HepG2 (cell line): ENCODE results near the gene RAD9A. TPM values are rescaled to one million over a fixed set of nuclear protein-coding genes. Genes with fewer than 3 reads are reported as not detected.

Experiments
- CBFB ChIP-seq: sonication (generic); formaldehyde crosslinking; IDR thresholded peaks from 2 replicates; pipeline ENCODE4 v1.4.0; 2020; ENCODE audit warnings: missing genetic modification reagents
- HNRNPL ChIP-seq: fragments of 200-400 bp; formaldehyde crosslinking; IDR thresholded peaks from 2 replicates; pipeline ENCODE4 v1.6.1; 2017; ENCODE audit warnings: mild to moderate bottlenecking, low read depth, low read length
- HOXA7 ChIP-seq: sonication (generic); formaldehyde crosslinking; IDR thresholded peaks from 2 replicates; pipeline ENCODE4 v1.8.1; 2022; ENCODE audit warnings: mild to moderate bottlenecking, missing genetic modification reagents, moderate library complexity
- KAT8 ChIP-seq: IDR thresholded peaks from 2 replicates; pipeline ENCODE4 v1.6.1; 2016; ENCODE audit warnings: missing genetic modification reagents, missing compliant biosample characterization
- KDM2A ChIP-seq: sonication (generic); formaldehyde crosslinking; IDR thresholded peaks from 2 replicates; pipeline ENCODE4 v1.4.0; 2020; ENCODE audit warnings: low read depth, missing genetic modification reagents, borderline replicate concordance
- NFYC ChIP-seq: IDR thresholded peaks from 2 replicates; pipeline ENCODE4 v1.6.1; 2016; ENCODE audit warnings: missing genetic modification reagents, missing compliant biosample characterization
- SNRNP70 ChIP-seq: fragments of 200-400 bp; formaldehyde crosslinking; IDR thresholded peaks from 2 replicates; pipeline ENCODE4 v1.6.1; 2017; ENCODE audit warnings: mild to moderate bottlenecking, low read depth, low read length, moderate library complexity
- ZBTB21 ChIP-seq: sonication (generic); formaldehyde crosslinking; IDR thresholded peaks from 2 replicates; pipeline ENCODE4 v1.4.0; 2020; ENCODE audit warnings: missing genetic modification reagents
- ZKSCAN1 ChIP-seq: fragments of 150-350 bp; IDR thresholded peaks from 2 replicates; pipeline ENCODE4 v1.6.1; 2014; ENCODE audit warnings: low read length
- ZNF121 ChIP-seq: sonication (generic); formaldehyde crosslinking; IDR thresholded peaks from 2 replicates; pipeline ENCODE4 v1.5.0; 2020; ENCODE audit warnings: mild to moderate bottlenecking, missing genetic modification reagents
- ZNF30 ChIP-seq: sonication (generic); formaldehyde crosslinking; IDR thresholded peaks from 2 replicates; pipeline ENCODE4 v1.5.0; 2020; ENCODE audit warnings: mild to moderate bottlenecking, missing genetic modification reagents
- ZNF329 ChIP-seq: sonication (generic); formaldehyde crosslinking; IDR thresholded peaks from 2 replicates; pipeline ENCODE4 v1.9.0; 2021; ENCODE audit warnings: low read depth, mild to moderate bottlenecking, missing genetic modification reagents
- ZNF446 ChIP-seq: sonication (generic); formaldehyde crosslinking; IDR thresholded peaks from 2 replicates; pipeline ENCODE4 v1.5.0; 2020; ENCODE audit warnings: mild to moderate bottlenecking, missing genetic modification reagents
- ZNF451 ChIP-seq: sonication (generic); formaldehyde crosslinking; IDR thresholded peaks from 2 replicates; pipeline ENCODE4 v1.5.0; 2020; ENCODE audit warnings: mild to moderate bottlenecking, missing genetic modification reagents
- ZNF468 ChIP-seq: sonication (generic); formaldehyde crosslinking; IDR thresholded peaks from 2 replicates; pipeline ENCODE4 v1.8.0; 2022; ENCODE audit warnings: mild to moderate bottlenecking, moderate library complexity, missing genetic modification reagents
- ZSCAN21 ChIP-seq: sonication (generic); formaldehyde crosslinking; IDR thresholded peaks from 2 replicates; pipeline ENCODE4 v1.8.0; 2022; ENCODE audit warnings: mild to moderate bottlenecking, missing genetic modification reagents, moderate library complexity, borderline replicate concordance
- polyA plus RNA-seq, 8 experiments: library from polyadenylated mRNA; depleted of rRNA in 3 of 8; stranded (reverse) in 7 of 8; unstranded in 1 of 8; fragments of >200 nt; fragmentation: Illumina TruSeq in 4 of 8; extraction: Trizol in 4 of 8; gene quantifications; 2 replicates each; pipeline versions ENCODE4 v1.2.1 to v1.2.3, GENCODE V29; 2011 to 2016; ENCODE audit warnings: low read depth in 4 of 8, missing spikeins in 1 of 8, mixed read lengths in 1 of 8; ENCODE audit not compliant: insufficient read depth in 1 of 8
- total RNA-seq, 5 experiments: library from RNA; depleted of rRNA; stranded (reverse); fragments of >200 nt; fragmentation: Illumina TruSeq; extraction: Trizol; gene quantifications; 2 replicates each; pipeline ENCODE4 v1.2.3, GENCODE V29; 2016; ENCODE audit warnings: low read depth in 1 of 5
- TF ChIP-seq, protein P1 (sequence below): sonication (generic); formaldehyde crosslinking; IDR thresholded peaks from 2 replicates; pipeline ENCODE4 v1.5.0; 2020; ENCODE audit warnings: mild to moderate bottlenecking, missing genetic modification reagents
- TF ChIP-seq, protein P2 (sequence below): sonication (generic); formaldehyde crosslinking; IDR thresholded peaks from 2 replicates; pipeline ENCODE4 v1.4.0; 2020; ENCODE audit warnings: missing genetic modification reagents
- TF ChIP-seq, protein P3 (sequence below): sonication (generic); formaldehyde crosslinking; IDR thresholded peaks from 2 replicates; pipeline ENCODE4 v1.4.0; 2020; ENCODE audit warnings: missing genetic modification reagents
- TF ChIP-seq, protein P4 (sequence below): IDR thresholded peaks from 2 replicates; pipeline ENCODE4 v1.6.1; 2016

RAD9A gene
- total and polyA plus RNA-seq, 2 of the 13 experiments (the other 11 are each of a cell fraction or from before 2014, with no cell fraction given): 10.1 to 15.7 TPM

DNA sequence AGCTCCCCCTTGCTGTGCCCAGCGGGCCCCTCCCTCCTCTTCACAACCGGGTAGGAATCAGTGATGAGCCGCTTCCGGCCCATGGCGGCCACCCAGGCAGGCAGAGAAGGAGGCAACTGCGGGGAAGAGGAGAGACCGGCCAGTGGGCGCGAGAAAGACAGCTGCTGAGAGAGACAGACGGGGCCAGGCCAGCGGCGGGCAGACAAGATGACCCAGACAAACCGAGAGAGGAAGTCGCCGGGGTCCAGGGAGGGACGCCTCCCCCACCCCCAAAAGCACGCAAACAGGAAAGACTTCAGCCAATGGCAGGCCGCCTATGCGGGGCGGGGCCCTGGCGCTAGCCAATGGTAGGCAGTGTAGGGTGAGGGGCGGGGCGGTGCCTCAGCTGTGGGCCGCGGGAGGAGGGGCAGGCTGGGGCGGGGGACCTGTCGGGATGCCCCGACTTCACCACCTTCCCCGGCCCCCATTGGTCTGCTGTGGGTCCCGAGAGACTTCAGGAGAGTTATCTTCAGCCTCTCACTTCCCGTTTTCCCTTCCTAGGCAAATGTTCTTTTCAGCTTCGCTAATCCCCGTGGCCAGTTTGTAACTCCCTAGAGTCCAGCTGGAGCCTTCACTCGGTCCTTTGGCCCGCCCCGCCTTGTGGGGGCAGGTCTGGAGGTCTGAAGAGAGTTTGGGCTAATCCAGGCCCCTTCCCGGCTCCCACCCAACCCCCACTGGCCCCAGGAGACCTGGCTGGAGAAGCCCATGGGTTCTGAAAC is 38.3 kb upstream of the RAD9A start, which contains the start of gene POLD4 (continued):
- TF ChIP-seq, protein P1, sequence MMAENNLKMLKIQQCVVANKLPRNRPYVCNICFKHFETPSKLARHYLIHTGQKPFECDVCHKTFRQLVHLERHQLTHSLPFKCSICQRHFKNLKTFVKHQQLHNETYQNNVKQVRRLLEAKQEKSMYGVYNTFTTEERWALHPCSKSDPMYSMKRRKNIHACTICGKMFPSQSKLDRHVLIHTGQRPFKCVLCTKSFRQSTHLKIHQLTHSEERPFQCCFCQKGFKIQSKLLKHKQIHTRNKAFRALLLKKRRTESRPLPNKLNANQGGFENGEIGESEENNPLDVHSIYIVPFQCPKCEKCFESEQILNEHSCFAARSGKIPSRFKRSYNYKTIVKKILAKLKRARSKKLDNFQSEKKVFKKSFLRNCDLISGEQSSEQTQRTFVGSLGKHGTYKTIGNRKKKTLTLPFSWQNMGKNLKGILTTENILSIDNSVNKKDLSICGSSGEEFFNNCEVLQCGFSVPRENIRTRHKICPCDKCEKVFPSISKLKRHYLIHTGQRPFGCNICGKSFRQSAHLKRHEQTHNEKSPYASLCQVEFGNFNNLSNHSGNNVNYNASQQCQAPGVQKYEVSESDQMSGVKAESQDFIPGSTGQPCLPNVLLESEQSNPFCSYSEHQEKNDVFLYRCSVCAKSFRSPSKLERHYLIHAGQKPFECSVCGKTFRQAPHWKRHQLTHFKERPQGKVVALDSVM (CRISPR knock-in tag): 0 out of 2 replicates have a peak, but pooled peaks have one; percentile 27
- TF ChIP-seq ZNF446 (CRISPR knock-in tag): no peak
- no peak for TF ChIP-seq HOXA7 (CRISPR knock-in tag)
- TF ChIP-seq, protein P2, sequence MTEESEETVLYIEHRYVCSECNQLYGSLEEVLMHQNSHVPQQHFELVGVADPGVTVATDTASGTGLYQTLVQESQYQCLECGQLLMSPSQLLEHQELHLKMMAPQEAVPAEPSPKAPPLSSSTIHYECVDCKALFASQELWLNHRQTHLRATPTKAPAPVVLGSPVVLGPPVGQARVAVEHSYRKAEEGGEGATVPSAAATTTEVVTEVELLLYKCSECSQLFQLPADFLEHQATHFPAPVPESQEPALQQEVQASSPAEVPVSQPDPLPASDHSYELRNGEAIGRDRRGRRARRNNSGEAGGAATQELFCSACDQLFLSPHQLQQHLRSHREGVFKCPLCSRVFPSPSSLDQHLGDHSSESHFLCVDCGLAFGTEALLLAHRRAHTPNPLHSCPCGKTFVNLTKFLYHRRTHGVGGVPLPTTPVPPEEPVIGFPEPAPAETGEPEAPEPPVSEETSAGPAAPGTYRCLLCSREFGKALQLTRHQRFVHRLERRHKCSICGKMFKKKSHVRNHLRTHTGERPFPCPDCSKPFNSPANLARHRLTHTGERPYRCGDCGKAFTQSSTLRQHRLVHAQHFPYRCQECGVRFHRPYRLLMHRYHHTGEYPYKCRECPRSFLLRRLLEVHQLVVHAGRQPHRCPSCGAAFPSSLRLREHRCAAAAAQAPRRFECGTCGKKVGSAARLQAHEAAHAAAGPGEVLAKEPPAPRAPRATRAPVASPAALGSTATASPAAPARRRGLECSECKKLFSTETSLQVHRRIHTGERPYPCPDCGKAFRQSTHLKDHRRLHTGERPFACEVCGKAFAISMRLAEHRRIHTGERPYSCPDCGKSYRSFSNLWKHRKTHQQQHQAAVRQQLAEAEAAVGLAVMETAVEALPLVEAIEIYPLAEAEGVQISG (CRISPR knock-in tag): peak; percentile 72
- no peak for TF ChIP-seq ZBTB21 (CRISPR knock-in tag)
- no peak for TF ChIP-seq ZNF121
- 0 out of 2 replicates have a peak, but pooled peaks have one; percentile 55 for TF ChIP-seq ZNF329 (CRISPR knock-in tag)
- TF ChIP-seq SNRNP70: no peak
- TF ChIP-seq ZSCAN21: peak; percentile 88
- TF ChIP-seq HNRNPL: peak; percentile 94
- no peak for TF ChIP-seq ZNF30 (CRISPR knock-in tag)
- TF ChIP-seq, protein P3, sequence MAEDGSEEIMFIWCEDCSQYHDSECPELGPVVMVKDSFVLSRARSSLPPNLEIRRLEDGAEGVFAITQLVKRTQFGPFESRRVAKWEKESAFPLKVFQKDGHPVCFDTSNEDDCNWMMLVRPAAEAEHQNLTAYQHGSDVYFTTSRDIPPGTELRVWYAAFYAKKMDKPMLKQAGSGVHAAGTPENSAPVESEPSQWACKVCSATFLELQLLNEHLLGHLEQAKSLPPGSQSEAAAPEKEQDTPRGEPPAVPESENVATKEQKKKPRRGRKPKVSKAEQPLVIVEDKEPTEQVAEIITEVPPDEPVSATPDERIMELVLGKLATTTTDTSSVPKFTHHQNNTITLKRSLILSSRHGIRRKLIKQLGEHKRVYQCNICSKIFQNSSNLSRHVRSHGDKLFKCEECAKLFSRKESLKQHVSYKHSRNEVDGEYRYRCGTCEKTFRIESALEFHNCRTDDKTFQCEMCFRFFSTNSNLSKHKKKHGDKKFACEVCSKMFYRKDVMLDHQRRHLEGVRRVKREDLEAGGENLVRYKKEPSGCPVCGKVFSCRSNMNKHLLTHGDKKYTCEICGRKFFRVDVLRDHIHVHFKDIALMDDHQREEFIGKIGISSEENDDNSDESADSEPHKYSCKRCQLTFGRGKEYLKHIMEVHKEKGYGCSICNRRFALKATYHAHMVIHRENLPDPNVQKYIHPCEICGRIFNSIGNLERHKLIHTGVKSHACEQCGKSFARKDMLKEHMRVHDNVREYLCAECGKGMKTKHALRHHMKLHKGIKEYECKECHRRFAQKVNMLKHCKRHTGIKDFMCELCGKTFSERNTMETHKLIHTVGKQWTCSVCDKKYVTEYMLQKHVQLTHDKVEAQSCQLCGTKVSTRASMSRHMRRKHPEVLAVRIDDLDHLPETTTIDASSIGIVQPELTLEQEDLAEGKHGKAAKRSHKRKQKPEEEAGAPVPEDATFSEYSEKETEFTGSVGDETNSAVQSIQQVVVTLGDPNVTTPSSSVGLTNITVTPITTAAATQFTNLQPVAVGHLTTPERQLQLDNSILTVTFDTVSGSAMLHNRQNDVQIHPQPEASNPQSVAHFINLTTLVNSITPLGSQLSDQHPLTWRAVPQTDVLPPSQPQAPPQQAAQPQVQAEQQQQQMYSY (CRISPR knock-in tag): no peak
- TF ChIP-seq ZNF451 (CRISPR knock-in tag): no peak
- peak; percentile 50; the same call in 1 of the 2 replicates for TF ChIP-seq ZNF468 (CRISPR knock-in tag)
- peak; percentile 80 for TF ChIP-seq KAT8 (CRISPR knock-in tag)
- TF ChIP-seq, protein P4, sequence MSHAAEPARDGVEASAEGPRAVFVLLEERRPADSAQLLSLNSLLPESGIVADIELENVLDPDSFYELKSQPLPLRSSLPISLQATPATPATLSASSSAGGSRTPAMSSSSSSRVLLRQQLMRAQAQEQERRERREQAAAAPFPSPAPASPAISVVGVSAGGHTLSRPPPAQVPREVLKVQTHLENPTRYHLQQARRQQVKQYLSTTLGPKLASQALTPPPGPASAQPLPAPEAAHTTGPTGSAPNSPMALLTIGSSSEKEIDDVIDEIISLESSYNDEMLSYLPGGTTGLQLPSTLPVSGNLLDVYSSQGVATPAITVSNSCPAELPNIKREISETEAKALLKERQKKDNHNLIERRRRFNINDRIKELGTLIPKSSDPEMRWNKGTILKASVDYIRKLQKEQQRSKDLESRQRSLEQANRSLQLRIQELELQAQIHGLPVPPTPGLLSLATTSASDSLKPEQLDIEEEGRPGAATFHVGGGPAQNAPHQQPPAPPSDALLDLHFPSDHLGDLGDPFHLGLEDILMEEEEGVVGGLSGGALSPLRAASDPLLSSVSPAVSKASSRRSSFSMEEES (CRISPR knock-in tag): no peak
- no peak for TF ChIP-seq ZKSCAN1
- TF ChIP-seq CBFB (CRISPR knock-in tag): 0 out of 2 replicates have a peak, but pooled peaks have one; percentile 7
- peak; percentile 37; the same call in 1 of the 2 replicates for TF ChIP-seq KDM2A (CRISPR knock-in tag)
- TF ChIP-seq NFYC (CRISPR knock-in tag): peak; percentile 89
